NAMALWA (cell line): ENCODE data around the gene ETS2.
A peak's percentile ranks its signal among the peaks of the same experiment; 100 is the strongest.

ENCODE experiments used
- DNase-seq: peaks from one replicate; pipeline ENCODE4 v3.0.0-alpha.2; 2015; ENCODE audit warnings: low spot score

Gene ETS2

DNA sequence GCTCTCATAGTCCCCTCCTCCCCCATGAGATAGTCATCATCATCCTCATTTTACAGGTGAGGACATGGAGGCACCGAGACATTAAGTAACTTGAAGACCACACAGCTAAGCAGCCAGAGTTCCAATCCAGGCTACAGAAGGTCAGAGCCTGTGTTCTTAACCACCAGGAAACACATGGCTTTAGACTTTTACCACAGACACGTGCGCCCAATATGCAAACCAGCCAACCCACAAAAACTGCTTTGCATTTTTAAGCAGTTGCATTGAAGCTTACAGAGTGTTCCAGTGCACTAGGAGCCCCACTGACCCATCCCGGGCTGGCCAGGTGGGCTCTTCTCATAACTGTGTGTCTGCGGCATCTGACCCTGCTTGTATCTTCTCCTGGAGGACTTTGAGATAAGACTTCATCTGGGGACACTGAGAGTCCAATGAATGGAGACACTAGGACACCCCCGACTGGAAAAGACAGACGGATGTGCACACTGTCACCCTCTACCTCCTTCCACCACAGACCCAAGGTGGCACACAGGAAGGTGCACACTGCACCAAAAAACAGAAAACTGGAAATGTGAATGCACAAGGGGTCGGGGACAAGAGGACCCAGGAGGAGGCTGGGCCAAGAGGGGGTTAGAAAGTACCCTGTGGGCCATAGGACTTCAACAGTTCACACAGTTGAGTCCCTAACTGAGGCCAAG, 56.4 kb downstream of the ETS2 start:
- peak; percentile 94 for DNase-seq

DNA sequence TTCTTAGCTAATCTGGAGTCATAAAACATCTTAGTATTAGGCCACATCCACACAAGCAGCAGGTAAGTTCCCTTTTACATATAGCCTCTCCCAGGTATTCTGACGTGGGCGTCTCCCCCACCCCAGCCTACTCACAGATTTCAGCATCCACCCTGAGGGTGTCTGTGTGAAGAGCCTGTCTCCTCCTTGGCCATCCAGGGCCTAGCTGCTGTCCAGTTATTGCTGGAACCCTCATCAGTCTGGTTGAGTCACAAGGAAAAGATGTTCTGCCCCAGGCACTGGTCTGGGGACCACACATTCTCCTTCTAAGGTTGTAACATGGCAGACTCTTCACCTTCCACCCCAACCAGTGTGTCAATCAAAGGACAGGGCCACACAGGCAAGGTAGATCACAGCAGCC, 57.6 kb downstream of the ETS2 start:
- DNase-seq: no peak

DNA sequence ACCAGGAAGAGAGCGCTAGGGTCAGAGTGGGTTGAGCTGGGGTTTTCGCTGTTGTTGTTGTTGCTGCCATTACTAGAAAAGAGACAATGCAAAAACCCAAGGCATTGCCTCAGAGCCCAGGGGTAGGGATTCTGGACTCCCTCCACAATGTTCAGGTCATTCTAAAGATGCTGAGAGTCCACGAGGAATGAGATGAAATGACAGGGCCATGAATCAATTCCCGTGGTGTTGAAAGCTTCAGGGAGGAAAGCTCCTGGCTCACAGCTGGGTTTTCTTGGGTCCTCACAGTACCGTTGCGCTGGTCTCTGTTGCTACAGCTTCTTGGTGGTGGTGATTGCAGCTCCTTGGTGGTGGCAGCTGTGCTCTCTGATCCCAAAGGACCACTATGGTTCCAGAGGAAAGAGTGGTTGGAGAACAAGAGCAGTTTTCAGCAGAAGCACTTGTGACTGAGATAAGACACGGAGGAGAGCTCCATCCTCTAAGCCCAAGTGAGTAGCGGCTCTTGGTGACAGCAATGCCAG, 58.2 kb downstream of the ETS2 start:
- DNase-seq: no peak

DNA sequence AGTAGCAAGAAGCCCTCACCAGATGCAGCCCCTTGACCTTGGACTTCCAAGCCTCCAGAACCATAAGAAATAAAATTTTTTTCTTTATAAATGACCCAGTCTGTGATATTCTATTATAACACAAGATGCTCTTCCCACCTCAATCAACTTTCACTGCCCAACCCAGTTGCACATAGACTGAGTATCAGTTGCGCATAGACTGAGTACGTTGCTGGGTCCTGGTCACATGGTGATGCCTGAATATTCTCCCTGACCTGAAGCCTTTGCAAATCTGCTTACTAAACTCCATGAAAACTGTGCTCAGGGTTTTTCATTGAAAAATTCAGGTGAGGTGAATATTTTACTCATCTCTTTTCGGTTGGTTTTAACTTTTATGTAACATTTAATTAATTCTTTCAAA, 59.2 kb downstream of the ETS2 start:
- no peak for DNase-seq

DNA sequence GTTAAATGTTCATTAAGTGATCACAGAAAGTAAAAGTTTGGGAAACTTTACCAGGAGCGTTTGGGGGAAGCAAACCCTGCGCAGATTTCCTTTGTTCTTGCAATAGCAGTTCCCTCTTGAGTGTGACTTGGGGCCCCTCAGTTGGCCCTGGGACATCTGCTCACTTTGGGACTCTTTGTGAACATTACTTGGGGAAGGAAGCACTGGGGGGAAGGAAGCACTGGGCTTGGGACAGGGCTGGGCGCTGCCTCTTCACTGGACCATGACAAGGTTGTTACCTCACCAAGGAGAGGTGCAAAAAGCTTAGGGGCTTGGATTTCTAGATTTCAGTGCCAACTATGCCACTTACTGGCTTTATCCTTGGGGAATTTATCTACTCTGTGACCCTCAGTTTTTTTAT, 63.5 kb downstream of the ETS2 start:
- no peak for DNase-seq

DNA sequence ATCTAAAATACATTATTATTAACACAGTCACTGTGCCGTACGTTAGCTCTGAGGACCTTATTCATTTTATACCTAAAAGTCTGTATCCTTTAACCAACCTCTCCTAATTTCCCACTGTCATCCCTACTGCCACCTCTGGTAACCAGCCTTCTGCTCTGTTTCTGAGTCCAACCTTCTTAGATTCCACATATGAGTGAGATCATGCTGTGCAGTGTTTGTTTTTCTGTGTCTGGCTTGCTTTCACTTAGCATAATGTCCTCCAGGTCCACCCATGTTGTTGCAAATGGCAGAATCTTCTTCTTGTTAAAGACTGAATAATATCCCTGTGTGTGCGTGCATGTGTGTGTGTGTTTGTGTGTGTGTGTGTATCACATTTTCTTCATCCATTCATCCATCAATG, 64.2 kb downstream of the ETS2 start:
- peak; percentile 30 for DNase-seq
